PC-3 (cell line): ENCODE results near the gene RABGAP1L. TPM values are rescaled to one million over a fixed set of nuclear protein-coding genes. Genes with fewer than 3 reads are reported as not detected.

ENCODE experiments used
- total RNA-seq: library from RNA; depleted of rRNA; stranded (reverse); fragments of >200 nt; gene quantifications from 2 replicates; pipeline ENCODE4 v1.2.3, GENCODE V29; 2014; rRNA removed

Gene RABGAP1L
- total RNA-seq, 1 experiment from 2014 or later: 24.4 TPM

Other genes starting within 250 kb of the RABGAP1L start
- gene SERPINC1, start 242.2 kb upstream of the RABGAP1L start, total RNA-seq: not detected in 2 replicates
- 7.5 and 10.5 TPM in 2 replicates for gene RC3H1, start 137.2 kb upstream of the RABGAP1L start, total RNA-seq